Pancreas (tissue), 10 donors: Measurements from ENCODE around the gene ARID3A. TPM values are rescaled to one million over a fixed set of nuclear protein-coding genes. Genes with fewer than 3 reads are reported as not detected.

ENCODE experiments used
- ATAC-seq, 4 donors: fragments of 200-7000 bp; cut with Tn5 transposase; one replicate each; pipeline versions ENCODE4 v1.8.0 to v1.9.1; 2020; ENCODE audit warnings: mild to moderate bottlenecking in 4 of 4, moderate library complexity in 4 of 4
- DNase-seq, 6 donors: peaks; one replicate each; pipeline ENCODE4 v3.0.0-alpha.2; 2020
- FAIRE-seq: peaks from 2 replicates; lab custom pipeline; 2012; peaks lifted over from hg19 to GRCh38; lab: Jason Lieb, UNC
- H3K27ac ChIP-seq, 4 donors: fragments of 200-600 bp; sonication (generic); 1 replicate in 3 of 4; 2 replicates in 1 of 4; pipeline versions ENCODE4 v1.5.0 to v1.8.0; 2020
- H3K27me3 ChIP-seq, 4 donors: fragments of 200-600 bp; one replicate each; pipeline ENCODE4 v1.8.0; 2021
- H3K36me3 ChIP-seq, 3 donors: fragments of 200-600 bp; sonication (generic) in 1 of 3; one replicate each; pipeline versions ENCODE4 v1.5.0 to v1.8.0; 2020 to 2021
- H3K4me1 ChIP-seq, 3 donors: fragments of 200-600 bp; one replicate each; pipeline ENCODE4 v1.8.0; 2021
- H3K4me3 ChIP-seq, 4 donors: fragments of 200-600 bp; sonication (generic) in 2 of 4; one replicate each; pipeline versions ENCODE4 v1.5.0 to v1.8.0; 2020 to 2021
- H3K9me3 ChIP-seq, 4 donors: fragments of 200-600 bp; one replicate each; pipeline ENCODE4 v1.8.0; 2021
- CTCF ChIP-seq, 4 donors: fragments of 200-600 bp; sonication (generic) in 3 of 4; IDR thresholded peaks; one replicate each; pipeline versions ENCODE4 v1.5.0 to v1.8.0; 2021; ENCODE audit warnings: antibody characterized with exemption in 4 of 4
- WGBS, 2 donors: extraction: QIAGEN DNeasy Blood & Tissue Kit; methylation state at CpG; one replicate each; pipeline ENCODE4 v1.1.7; 2013; 5-methylcytosine and 5-hydroxymethylcytosine counted together
- intact Hi-C, 3 donors: fragments of 100-400 bp; cut with DNase I; formaldehyde crosslinking; loops; one replicate each; pipeline versions ENCODE4 v1.11.1 to v1.14.2; 2022
- polyA plus RNA-seq, 2 donors: library from polyadenylated mRNA; stranded (reverse); fragments of 200-250 nt; gene quantifications; one replicate each; pipeline ENCODE4 v1.2.3, GENCODE V29; 2013
- total RNA-seq, 6 donors: library from RNA; stranded (reverse); fragmentation: NEBNext Ultra II Directional in 4 of 6; extraction: Animal tissue kit (Norgen Biotek cat#: 25700) in 4 of 6; gene quantifications; one replicate each; pipeline versions ENCODE4 v1.2.1 to v1.2.4, GENCODE V29; 2021 to 2023
- donor health status: healthy with polysubstance abuse.
- donor health status: DM: no; HTN: no; CAD: no; lungs with moderate emphysema.
- donor health status: DM: no; HTN: no; CAD: no.
- donor health status: control.
- donor health status: control.
- donor health status: Bipolar disorder and iron deficiency.
- donor health status: DM: yes; HTN: yes; CAD: no.
- donor health status: DM: no; HTN: no; CAD: no.
- donor health status: DM: no; HTN: no; CAD: no.
- donor health status: DM: yes; HTN: yes; CAD: no.

Gene ARID3A
- total and polyA plus RNA-seq, 8 donors: 4.6 to 8.5 (median 7.1) TPM

DNA sequence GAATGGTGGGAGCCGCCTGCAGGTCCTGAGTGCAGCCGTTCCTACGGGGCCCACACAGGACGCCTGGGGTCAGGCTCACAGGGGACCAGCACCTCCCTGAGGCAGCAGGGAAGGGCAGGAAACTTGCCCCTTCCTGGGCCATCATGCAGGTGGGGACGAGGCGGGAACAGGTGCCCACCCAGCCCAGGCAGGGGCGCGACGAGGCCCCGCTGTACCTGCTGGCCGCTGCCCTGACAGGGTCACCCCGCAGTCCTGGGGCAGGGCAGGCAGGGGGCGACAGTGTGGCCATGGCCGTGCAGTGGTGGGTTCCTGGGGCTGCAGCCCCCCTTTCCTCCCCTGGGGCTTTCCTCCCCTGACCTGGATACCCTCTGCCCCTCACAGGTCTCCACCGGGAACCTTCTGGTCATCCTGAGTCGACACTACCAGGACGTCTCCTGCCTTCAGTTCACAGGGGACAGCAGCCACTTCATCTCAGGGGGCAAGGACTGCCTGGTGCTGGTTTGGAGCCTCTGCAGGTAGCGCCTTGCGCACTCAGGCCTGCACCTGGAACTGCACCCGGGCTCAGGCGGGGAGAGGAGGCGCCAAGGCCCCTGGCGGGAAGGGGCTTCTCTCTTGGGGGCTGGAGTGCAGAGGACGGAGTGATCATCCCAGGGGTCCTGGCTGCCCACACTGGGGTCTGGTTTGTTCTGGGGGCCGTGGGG lies 63.7 kb downstream of the ARID3A start:
- Histone ChIP-seq H3K27ac (peak overlapping the region in 1 of 4 donors; percentile 33), H3K9me3 (no peaks in the 10 kb centered on the region), H3K4me1 (peaks cover 0 to 7% (median 4%) of the 10 kb centered on the region in 3 donors), H3K36me3 (no peaks in the 10 kb centered on the region), H3K27me3 (no peaks in the 10 kb centered on the region), H3K4me3 (no peak overlapping the region)
- WGBS, 2 donors: 88 to 89% methylated on average over 17 to 25 of the region's 25 CpGs
- no peak for ATAC-seq
- TF ChIP-seq CTCF (IDR thresholded peaks at IDR 0.05): no peak
- intact Hi-C loops: loop anchor here in 2 of 3 donors (10.0 kb wide), 3 partner anchors 65 to 225 kb away; partner anchors contain the start of gene ARID3A (in 1 of the 2)
- peak in 4 of 6 donors; percentile 12 to 64 (median 48) for DNase-seq
- FAIRE-seq: no peak

- H3K4me1 ChIP-seq: peaks cover 0 to 2% (median 0%) of the 10 kb centered on the region in 3 donors
- intact Hi-C loops: no loop called here
- peak in 4 of 6 donors; percentile 50 to 78 (median 57) for DNase-seq
- H3K27me3 ChIP-seq: no peaks in the 10 kb centered on the region
- ATAC-seq: peak in 3 of 4 donors; percentile 16 to 44 (median 28)
- H3K27ac ChIP-seq: peak overlapping the region in 2 of 4 donors; percentile 33 to 42
- no peaks in the 10 kb centered on the region for H3K36me3 ChIP-seq
- no peak for FAIRE-seq
- no peaks in the 10 kb centered on the region for H3K9me3 ChIP-seq
- no peak for TF ChIP-seq CTCF (IDR thresholded peaks at IDR 0.05)
- no peak overlapping the region for H3K4me3 ChIP-seq
- 64 to 75% methylated on average over 26 to 27 of the region's 27 CpGs for WGBS, 2 donors
These were observed 64.3 kb downstream of the ARID3A start for GRCh38 chr19:990119-990571.

DNA sequence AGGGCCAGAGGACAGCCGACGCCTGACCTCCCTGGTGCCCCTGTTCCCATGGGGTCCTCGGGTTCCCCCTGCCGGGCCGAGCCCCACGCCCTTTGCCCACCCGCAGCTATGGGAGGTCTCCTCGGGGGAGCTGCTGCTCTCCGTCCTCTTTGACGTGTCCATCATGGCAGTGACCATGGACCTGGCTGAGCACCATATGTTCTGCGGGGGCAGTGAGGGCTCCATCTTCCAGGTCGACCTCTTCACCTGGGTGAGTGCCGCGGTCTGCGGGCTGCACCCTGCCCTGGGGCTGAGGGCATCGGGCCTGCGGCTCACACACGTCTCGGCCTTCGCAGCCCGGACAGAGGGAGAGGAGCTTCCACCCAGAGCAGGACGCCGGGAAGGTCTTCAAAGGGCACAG lies 64.9 kb downstream of the ARID3A start:
- H3K36me3 ChIP-seq: no peaks in the 10 kb centered on the region
- H3K9me3 ChIP-seq: no peaks in the 10 kb centered on the region
- H3K4me3 ChIP-seq: no peak overlapping the region
- DNase-seq (peak in 3 of 6 donors; percentile 43 to 79 (median 57)), FAIRE-seq (no peak), ATAC-seq (no peak)
- intact Hi-C loops: no loop called here
- WGBS, 2 donors: 86 to 87% methylated on average over 23 of the region's 23 CpGs
- no peak for TF ChIP-seq CTCF (IDR thresholded peaks at IDR 0.05)
- H3K27ac ChIP-seq: peak overlapping the region in 2 of 4 donors; percentile 42 to 54
- H3K27me3 ChIP-seq: peaks cover 0 to 2% (median 0%) of the 10 kb centered on the region in 4 donors
- no peaks in the 10 kb centered on the region for H3K4me1 ChIP-seq

- 78 to 87% methylated on average over 29 to 43 of the region's 47 CpGs for WGBS, 2 donors
- Histone ChIP-seq H3K4me1 (no peaks in the 10 kb centered on the region), H3K27me3 (peaks cover 0 to 6% (median 0%) of the 10 kb centered on the region in 4 donors), H3K4me3 (no peak overlapping the region), H3K36me3 (no peaks in the 10 kb centered on the region), H3K27ac (no peak overlapping the region), H3K9me3 (no peaks in the 10 kb centered on the region)
- no peak for TF ChIP-seq CTCF (IDR thresholded peaks at IDR 0.05)
- FAIRE-seq (no peak), ATAC-seq (peak in 2 of 4 donors; percentile 23 to 25), DNase-seq (peak in 3 of 6 donors; percentile 57 to 81 (median 65))
- intact Hi-C loops: no loop called here
These were observed 65.5 kb downstream of the ARID3A start for GRCh38 chr19:991174-991931.
